Jurkat, Clone E6-1 (cell line): ENCODE measurements around the gene GTF2H3.

Experiments
- DNase-seq: peaks from one replicate; pipeline ENCODE4 v3.0.0-alpha.2; 2011; ENCODE audit warnings: low read depth, low spot score
- H3K4me3 ChIP-seq: 2 replicates; pipeline ENCODE4 v1.5.1; 2011; ENCODE audit warnings: mild to moderate bottlenecking, low read length, control low read depth, moderate library complexity

GTF2H3 gene

GRCh38 chr12:123634142-123634561 is 523 bp downstream of the GTF2H3 start:
- peak overlapping the region; percentile 99 for H3K4me3 ChIP-seq
- DNase-seq, result no peak

- no peak for DNase-seq
- H3K4me3 ChIP-seq, result no peak overlapping the region
Measured at GRCh38 chr12:123643911-123644310, 10.3 kb downstream of the GTF2H3 start.

GRCh38 chr12:123645380-123645779 is 11.8 kb downstream of the GTF2H3 start:
- H3K4me3 ChIP-seq, result no peak overlapping the region

GRCh38 chr12:123645878-123646277 is 12.2 kb downstream of the GTF2H3 start:
- DNase-seq, result no peak

More at GRCh38 chr12:123645380-123645779, 11.8 kb downstream of the GTF2H3 start:
- no peak for DNase-seq

GRCh38 chr12:123648401-123648800 is 14.8 kb downstream of the GTF2H3 start:
- no peak for DNase-seq
- no peak overlapping the region for H3K4me3 ChIP-seq

More at GRCh38 chr12:123645878-123646277, 12.2 kb downstream of the GTF2H3 start:
- no peak overlapping the region for H3K4me3 ChIP-seq

- DNase-seq, result no peak
- H3K4me3 ChIP-seq, result no peak overlapping the region
Measured at GRCh38 chr12:123654129-123654701, 20.6 kb downstream of the GTF2H3 start.

GRCh38 chr12:123655420-123655819 is 21.8 kb downstream of the GTF2H3 start:
- DNase-seq, result no peak
- H3K4me3 ChIP-seq, result no peak overlapping the region

GRCh38 chr12:123656392-123656791 is 22.8 kb downstream of the GTF2H3 start:
- no peak overlapping the region for H3K4me3 ChIP-seq
- no peak for DNase-seq

GRCh38 chr12:123657211-123657610 is 23.6 kb downstream of the GTF2H3 start:
- H3K4me3 ChIP-seq, result no peak overlapping the region
- DNase-seq, result no peak

- no peak for DNase-seq
- no peak overlapping the region for H3K4me3 ChIP-seq
Measured at GRCh38 chr12:123659996-123660727, 26.5 kb downstream of the GTF2H3 start.

- no peak for DNase-seq
- H3K4me3 ChIP-seq, result no peak overlapping the region
Measured at GRCh38 chr12:123667771-123668170, 34.1 kb downstream of the GTF2H3 start.

- DNase-seq, result peak; percentile 86
- peak within 1 kb of the TSS; percentile 89 for H3K4me3 ChIP-seq
Measured at GRCh38 chr12:123670882-123671728, 37.5 kb downstream of the GTF2H3 start, which contains the start of gene TCTN2. TSS of gene TCTN2 (plus strand) at chr12:123671113. CDS start at chr12:123671241, 128 bp downstream.

- no peak for DNase-seq
- no peak overlapping the region for H3K4me3 ChIP-seq
Measured at GRCh38 chr12:123671876-123672275, 38.2 kb downstream of the GTF2H3 start.

GRCh38 chr12:123675436-123675835 is 41.8 kb downstream of the GTF2H3 start:
- H3K4me3 ChIP-seq, result no peak overlapping the region
- DNase-seq, result no peak

GRCh38 chr12:123676616-123677320 is 43.1 kb downstream of the GTF2H3 start:
- no peak for DNase-seq
- no peak overlapping the region for H3K4me3 ChIP-seq

- H3K4me3 ChIP-seq, result no peak overlapping the region
- no peak for DNase-seq
Measured at GRCh38 chr12:123678981-123679380, 45.4 kb downstream of the GTF2H3 start.

- H3K4me3 ChIP-seq, result no peak overlapping the region
- DNase-seq, result no peak
Measured at GRCh38 chr12:123681605-123682004, 48.0 kb downstream of the GTF2H3 start.

GRCh38 chr12:123683964-123684363 is 50.3 kb downstream of the GTF2H3 start:
- H3K4me3 ChIP-seq, result no peak overlapping the region
- DNase-seq, result no peak

GRCh38 chr12:123686636-123687190 is 53.1 kb downstream of the GTF2H3 start:
- no peak overlapping the region for H3K4me3 ChIP-seq
- no peak for DNase-seq
